Gastrocnemius medialis (tissue), 4 donors: Measurements from ENCODE around the gene PCDHGA8.
"Not testable (repeated sequence)": the region's sequence is repeated elsewhere in the genome, so short reads cannot be mapped to it uniquely, and the experiment has no call there.

ENCODE experiments used
- CTCF ChIP-seq, 5 experiments: fragments of 450-650 bp in 3 of 5; fragments of 200-600 bp in 2 of 5; sonication (generic) in 2 of 5; IDR thresholded peaks in 4 of 5; conservative IDR thresholded peaks in 1 of 5; 1 replicate in 4 of 5; 2 replicates in 1 of 5; pipeline ENCODE4 v1.5.1; 2016 to 2019; ENCODE audit warnings: antibody characterized with exemption in 5 of 5, mild to moderate bottlenecking in 3 of 5, moderate library complexity in 3 of 5
- POLR2A ChIP-seq, 2 donors: fragments of 450-650 bp; IDR thresholded peaks; one replicate each; pipeline ENCODE4 v1.6.1; 2017; ENCODE audit warnings: antibody characterized with exemption in 2 of 2, mild to moderate bottlenecking in 2 of 2, moderate library complexity in 2 of 2

- not testable (repeated sequence) for TF ChIP-seq CTCF (IDR thresholded peaks at IDR 0.05 in 4 of 5, conservative IDR thresholded peaks at IDR 0.05 in 1 of 5); POLR2A (IDR thresholded peaks at IDR 0.05)
Observed at GRCh38 chr5:141432308-141432707, 39.9 kb downstream of the PCDHGA8 start.
